Thymus (tissue), 11 donors: ENCODE measurements around the gene PLA2G6. TPM values are rescaled to one million over a fixed set of nuclear protein-coding genes. Genes with fewer than 3 reads are reported as not detected.
A peak's percentile ranks its signal among the peaks of the same experiment; 100 is the strongest.

ENCODE experiments used
- DNase-seq, 9 donors: peaks; one replicate each; pipeline ENCODE4 v3.0.0-alpha.2; 2013; ENCODE audit warnings: low spot score in 9 of 9, low read depth in 6 of 9, missing footprints in 1 of 9
- H3K27ac ChIP-seq, 2 donors: one replicate each; pipeline ENCODE4 v1.5.1; 2013; ENCODE audit warnings: control low read depth in 1 of 2, low read depth in 1 of 2, low read length in 1 of 2, mild to moderate bottlenecking in 1 of 2, moderate library complexity in 1 of 2
- H3K27me3 ChIP-seq, 2 donors: one replicate each; pipeline ENCODE4 v1.5.1; 2013; ENCODE audit warnings: low read length in 1 of 2; ENCODE audit not compliant: control insufficient read depth in 2 of 2, insufficient read depth in 1 of 2
- H3K36me3 ChIP-seq, 2 donors: one replicate each; pipeline ENCODE4 v1.5.1; 2013; ENCODE audit warnings: low read length in 1 of 2, mild to moderate bottlenecking in 1 of 2, moderate library complexity in 1 of 2; ENCODE audit not compliant: control insufficient read depth in 2 of 2, insufficient read depth in 2 of 2
- H3K4me1 ChIP-seq, 2 donors: one replicate each; pipeline ENCODE4 v1.5.1; 2013; ENCODE audit warnings: low read length in 2 of 2; ENCODE audit not compliant: control insufficient read depth in 2 of 2, insufficient read depth in 2 of 2
- H3K4me3 ChIP-seq, 2 donors: one replicate each; pipeline ENCODE4 v1.5.1; 2013; ENCODE audit warnings: low read length in 2 of 2, control low read depth in 1 of 2, mild to moderate bottlenecking in 1 of 2
- H3K9me3 ChIP-seq, 2 donors: one replicate each; pipeline ENCODE4 v1.5.1; 2013; ENCODE audit warnings: low read length in 1 of 2, mild to moderate bottlenecking in 1 of 2; ENCODE audit not compliant: control insufficient read depth in 2 of 2, insufficient read depth in 1 of 2
- WGBS: extraction: QIAGEN DNeasy Blood & Tissue Kit; methylation state at CpG from one replicate; pipeline ENCODE4 v1.1.7; 2013; 5-methylcytosine and 5-hydroxymethylcytosine counted together
- polyA plus RNA-seq: library from polyadenylated mRNA; stranded (reverse); fragments of 200-250 nt; gene quantifications from one replicate; pipeline ENCODE4 v1.2.3, GENCODE V29; 2013
- total RNA-seq: library from RNA; stranded (reverse); fragments of 120-200 nt; gene quantifications from one replicate; pipeline ENCODE4 v1.2.4, GENCODE V29; 2013
- donor health status: healthy.

PLA2G6 gene
- total and polyA plus RNA-seq, 2 donors: 25.6 to 103 TPM

DNA sequence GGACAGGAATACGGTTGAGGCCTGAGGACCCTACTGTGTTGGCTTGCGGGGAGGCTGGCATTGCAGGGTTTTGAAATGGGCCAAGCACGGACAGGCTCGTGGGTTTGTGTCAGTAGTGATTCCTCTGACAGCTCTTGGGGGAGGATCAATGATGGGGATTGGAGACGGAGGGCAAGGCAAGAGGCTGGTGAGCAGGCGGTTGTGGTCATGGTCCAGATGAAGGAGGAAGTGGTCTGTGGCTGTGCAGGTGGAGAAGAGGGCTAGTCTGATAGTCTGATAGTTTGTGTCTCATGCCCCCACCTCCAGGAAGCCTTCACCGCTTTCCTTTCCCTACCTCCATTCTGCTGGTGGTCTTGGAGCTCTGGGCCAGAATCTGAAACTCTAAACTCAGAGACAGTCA is 23.2 kb upstream of the PLA2G6 start:
- Histone ChIP-seq H3K27ac (no peak overlapping the region), H3K4me1 (peaks cover 11 to 30% of the 10 kb centered on the region in 2 donors), H3K27me3 (peaks cover 11 to 49% of the 10 kb centered on the region in 2 donors), H3K4me3 (no peak overlapping the region), H3K9me3 (no peaks in the 10 kb centered on the region), H3K36me3 (no peaks in the 10 kb centered on the region)
- DNase-seq: no peak
- 36% methylated on average over 7 of the region's 7 CpGs for WGBS

DNA sequence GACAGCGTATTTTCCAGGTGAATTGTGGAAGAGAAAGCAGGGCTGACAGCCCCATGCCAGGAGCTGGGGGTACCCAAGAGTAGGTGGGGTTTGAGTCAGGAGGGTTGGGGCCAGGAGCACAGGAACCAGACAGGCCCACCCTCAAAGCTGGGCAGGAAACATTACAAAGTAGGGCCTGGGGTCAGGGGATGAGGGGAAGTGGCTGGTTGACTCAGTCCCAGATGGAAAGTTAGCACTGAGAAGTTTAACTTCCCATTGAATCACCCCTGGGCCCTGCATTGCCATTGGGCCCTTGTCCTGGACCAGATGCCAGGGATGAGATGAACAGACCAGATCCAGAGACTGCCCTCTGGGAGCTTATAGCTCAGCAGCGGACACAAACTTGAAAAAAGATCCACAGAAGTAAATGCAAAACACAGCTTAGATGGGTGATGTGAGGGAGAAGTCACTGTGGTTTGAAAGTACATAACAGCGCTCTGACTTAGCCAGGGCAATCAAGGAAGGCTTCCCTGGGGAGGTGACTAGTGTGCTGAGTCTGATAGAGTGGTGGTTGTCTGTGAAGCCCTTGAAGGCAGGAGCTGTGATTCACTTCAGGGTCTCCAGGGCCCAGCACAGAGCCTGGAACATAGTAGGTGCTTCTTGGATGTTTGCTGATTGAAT is 22.4 kb upstream of the PLA2G6 start:
- peaks cover 11 to 30% of the 10 kb centered on the region in 2 donors for H3K4me1 ChIP-seq
- no peak overlapping the region for H3K27ac ChIP-seq
- DNase-seq: no peak
- H3K36me3 ChIP-seq: no peaks in the 10 kb centered on the region
- over 99% methylated on average over 3 of the region's 3 CpGs for WGBS
- no peak overlapping the region for H3K4me3 ChIP-seq
- H3K9me3 ChIP-seq: no peaks in the 10 kb centered on the region
- H3K27me3 ChIP-seq: peaks cover 11 to 49% of the 10 kb centered on the region in 2 donors

DNA sequence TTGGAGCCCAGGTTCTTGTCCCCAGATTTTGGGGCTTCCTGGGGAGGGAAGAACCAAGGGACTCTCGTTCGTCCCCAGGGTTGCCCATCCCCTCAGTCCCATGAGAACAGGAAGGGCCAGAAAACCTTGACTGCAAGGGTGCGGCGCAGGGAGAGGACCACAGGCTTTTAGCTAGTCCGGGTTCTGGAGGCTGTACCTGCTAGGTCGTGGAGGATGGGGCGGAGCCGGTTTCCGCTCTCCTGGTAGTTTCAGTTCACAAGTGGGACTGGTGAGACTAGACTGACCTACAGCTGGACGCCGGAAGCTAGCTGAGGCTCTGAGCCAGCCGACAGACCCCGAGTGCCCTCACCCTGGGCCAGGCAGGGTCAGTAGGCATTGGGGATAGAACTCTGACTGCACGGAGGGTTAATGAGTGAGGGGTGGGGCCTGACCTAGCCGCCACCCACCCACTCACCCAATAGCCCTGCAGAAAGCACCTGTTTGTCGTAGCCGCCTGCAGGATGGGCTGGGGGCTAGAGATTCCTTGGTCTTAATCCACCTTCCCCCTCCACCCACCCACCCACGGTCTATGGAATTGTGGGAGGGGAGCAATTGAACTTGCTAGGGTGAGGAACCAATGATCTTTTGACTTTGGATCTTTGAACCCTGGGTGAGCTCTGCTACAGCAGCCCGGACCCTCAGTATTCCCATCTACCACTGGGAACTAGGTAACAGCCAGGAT is 21.6 kb upstream of the PLA2G6 start:
- WGBS: 10% methylated on average over 19 of the region's 19 CpGs
- peak in 1 of 9 donors; percentile 49 for DNase-seq
- Histone ChIP-seq H3K4me3 (peak overlapping the region; percentile 48 to 66), H3K4me1 (peaks cover 11 to 30% of the 10 kb centered on the region in 2 donors), H3K27me3 (peaks cover 11 to 49% of the 10 kb centered on the region in 2 donors), H3K36me3 (no peaks in the 10 kb centered on the region), H3K27ac (no peak overlapping the region), H3K9me3 (no peaks in the 10 kb centered on the region)

DNA sequence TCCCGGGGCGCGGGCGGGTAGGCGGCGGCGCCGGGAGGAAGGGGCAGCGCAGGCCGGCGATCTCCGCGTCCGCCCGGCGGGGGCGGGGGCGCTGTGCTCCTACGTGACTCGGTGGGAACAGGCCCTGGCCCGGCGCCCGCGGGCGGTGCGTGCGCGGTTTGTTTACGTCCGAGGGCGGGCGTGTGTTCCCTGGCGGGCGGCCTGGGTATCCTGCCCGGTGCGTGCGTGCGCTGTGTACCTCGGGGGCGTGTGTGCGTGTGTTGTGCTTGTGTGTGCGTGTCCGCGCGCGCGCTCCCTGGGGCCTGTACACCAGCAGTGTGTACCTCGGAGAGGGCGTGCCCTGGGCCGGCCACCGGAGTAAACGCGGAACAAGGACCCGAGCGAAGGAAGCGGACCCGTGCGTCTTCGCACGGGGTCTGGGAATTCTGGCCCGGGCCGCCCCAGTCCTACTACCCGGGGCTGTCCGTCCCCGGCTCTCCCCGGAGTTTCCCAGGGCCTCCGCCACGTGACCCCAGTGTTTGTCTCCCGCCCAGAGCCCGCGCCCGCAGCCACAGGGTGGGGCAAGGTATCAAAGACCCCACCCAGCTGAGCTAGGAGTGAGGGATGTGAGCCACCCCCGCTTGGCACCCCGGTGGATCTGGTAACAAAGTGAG is 20.9 kb upstream of the PLA2G6 start:
- peak in 3 of 9 donors; percentile 13 to 42 (median 28) for DNase-seq
- Histone ChIP-seq H3K9me3 (no peaks in the 10 kb centered on the region), H3K4me1 (peaks cover 11 to 30% of the 10 kb centered on the region in 2 donors), H3K4me3 (peak overlapping the region; percentile 48 to 66), H3K27ac (peak overlapping the region; percentile 2 to 90), H3K36me3 (no peaks in the 10 kb centered on the region), H3K27me3 (peaks cover 11 to 49% of the 10 kb centered on the region in 2 donors)
- under 1% methylated on average over 74 of the region's 74 CpGs for WGBS

DNA sequence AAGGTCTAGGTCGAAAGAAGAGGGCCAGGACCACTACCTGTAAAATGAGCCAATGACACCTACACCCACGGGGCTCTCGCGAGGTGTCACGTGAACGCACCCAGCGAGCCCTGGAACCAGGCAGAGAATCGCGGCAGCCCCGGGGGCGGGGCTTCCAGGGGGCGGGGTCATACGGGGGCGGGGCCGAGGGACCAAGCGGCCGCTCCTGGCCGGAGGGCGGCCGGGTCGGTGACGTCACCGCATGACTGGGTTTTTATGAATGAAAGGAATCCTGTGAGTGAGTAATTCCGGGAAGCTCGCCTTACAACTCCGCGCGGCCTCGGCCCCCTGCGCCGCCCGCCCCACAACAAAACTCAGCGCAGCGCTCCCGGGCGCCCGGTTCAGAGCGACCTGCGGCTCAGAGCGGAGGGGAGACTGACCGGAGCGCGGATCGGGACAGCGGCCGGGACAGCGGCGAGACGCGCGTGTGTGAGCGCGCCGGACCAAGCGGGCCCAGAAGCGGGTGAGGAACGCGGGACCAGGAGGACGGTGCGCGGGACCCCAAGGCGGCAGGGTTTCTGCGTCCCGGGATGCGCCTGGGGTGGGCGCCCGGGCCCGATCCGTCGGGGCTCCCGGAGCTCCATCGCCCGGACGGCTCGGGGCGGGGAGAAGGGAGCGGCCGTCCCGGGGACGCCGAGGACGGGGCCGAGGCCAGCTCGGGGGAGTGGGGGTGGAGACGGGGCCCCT is 20.2 kb upstream of the PLA2G6 start, which contains the start of gene MAFF:
TSS of gene MAFF (plus strand) at position 284 of the 726 bp plus-strand sequence. CDS start 11,860 bp downstream, outside the sequence.
- no peaks in the 10 kb centered on the region for H3K9me3 ChIP-seq
- peaks cover 11 to 49% of the 10 kb centered on the region in 2 donors for H3K27me3 ChIP-seq
- under 1% methylated on average over 85 of the region's 85 CpGs for WGBS
- H3K27ac ChIP-seq: peak within 1 kb of the TSS; percentile 66 to 90
- peak within 1 kb of the TSS; percentile 48 to 66 for H3K4me3 ChIP-seq
- peaks cover 11 to 30% of the 10 kb centered on the region in 2 donors for H3K4me1 ChIP-seq
- no peaks in the 10 kb centered on the region for H3K36me3 ChIP-seq
- DNase-seq: peak in 6 of 9 donors; percentile 54 to 80 (median 64)

DNA sequence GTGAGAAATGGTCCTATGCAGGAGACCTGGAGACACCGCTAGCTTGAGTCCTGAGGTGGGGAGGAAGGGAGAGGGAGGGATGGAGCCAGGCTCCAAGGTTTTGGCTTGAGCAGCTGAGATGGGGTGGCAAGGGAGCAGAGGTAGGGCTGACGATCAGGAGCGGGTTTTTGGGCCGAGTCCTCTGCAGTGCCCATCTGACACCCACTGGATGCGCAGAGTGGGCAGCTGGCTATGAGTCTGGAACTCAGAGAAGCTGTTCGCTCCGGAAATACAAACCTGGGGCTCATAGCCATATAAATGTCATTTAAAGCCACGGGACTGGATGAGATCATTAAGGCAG is 19.7 kb upstream of the PLA2G6 start:
- H3K27me3 ChIP-seq: peaks cover 11 to 49% of the 10 kb centered on the region in 2 donors
- 49% methylated on average over 8 of the region's 8 CpGs for WGBS
- H3K9me3 ChIP-seq: no peaks in the 10 kb centered on the region
- no peaks in the 10 kb centered on the region for H3K36me3 ChIP-seq
- peaks cover 11 to 30% of the 10 kb centered on the region in 2 donors for H3K4me1 ChIP-seq
- no peak for DNase-seq
- peak overlapping the region; percentile 40 to 66 for H3K4me3 ChIP-seq
- peak overlapping the region; percentile 62 to 66 for H3K27ac ChIP-seq

DNA sequence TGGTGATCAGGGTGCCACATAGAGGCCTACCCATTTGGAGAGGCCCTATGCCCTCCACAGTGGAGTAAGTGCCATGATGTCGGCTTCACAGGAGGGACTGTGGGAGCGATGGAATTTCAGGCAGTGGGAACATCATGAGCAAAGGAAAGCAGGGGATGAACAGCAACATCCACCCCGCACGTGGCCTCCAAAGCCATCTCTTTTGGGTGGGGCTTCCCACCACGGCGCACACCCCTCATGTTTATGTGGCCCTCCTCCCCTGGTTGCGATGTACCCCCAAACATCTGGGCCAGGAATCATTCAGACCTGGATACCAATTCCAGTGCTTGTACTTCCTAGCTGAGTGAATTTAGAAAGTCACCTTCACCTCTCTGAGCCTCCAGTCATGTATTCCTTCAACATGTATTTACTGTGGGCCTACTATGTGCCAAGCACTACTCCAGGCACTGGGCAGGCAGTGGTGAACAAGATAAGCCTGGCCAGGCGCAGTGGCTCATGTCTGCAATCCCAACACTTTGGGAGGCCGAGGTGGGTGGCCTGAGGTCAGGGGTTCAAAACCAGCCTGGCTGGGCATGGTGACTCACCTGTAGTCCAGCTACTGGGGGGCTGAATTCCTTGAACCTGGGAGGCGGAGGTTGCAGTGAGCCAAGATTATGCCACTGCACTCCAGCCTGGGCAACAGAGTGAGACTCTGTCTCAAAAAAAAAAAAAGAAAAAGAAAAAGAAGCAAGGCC is 18.4 kb upstream of the PLA2G6 start:
- Histone ChIP-seq H3K27me3 (peaks cover 11 to 44% of the 10 kb centered on the region in 2 donors), H3K4me1 (peaks cover 11 to 29% of the 10 kb centered on the region in 2 donors), H3K4me3 (no peak overlapping the region), H3K36me3 (no peaks in the 10 kb centered on the region), H3K9me3 (no peaks in the 10 kb centered on the region), H3K27ac (no peak overlapping the region)
- WGBS: 95% methylated on average over 10 of the region's 10 CpGs
- DNase-seq: no peak

DNA sequence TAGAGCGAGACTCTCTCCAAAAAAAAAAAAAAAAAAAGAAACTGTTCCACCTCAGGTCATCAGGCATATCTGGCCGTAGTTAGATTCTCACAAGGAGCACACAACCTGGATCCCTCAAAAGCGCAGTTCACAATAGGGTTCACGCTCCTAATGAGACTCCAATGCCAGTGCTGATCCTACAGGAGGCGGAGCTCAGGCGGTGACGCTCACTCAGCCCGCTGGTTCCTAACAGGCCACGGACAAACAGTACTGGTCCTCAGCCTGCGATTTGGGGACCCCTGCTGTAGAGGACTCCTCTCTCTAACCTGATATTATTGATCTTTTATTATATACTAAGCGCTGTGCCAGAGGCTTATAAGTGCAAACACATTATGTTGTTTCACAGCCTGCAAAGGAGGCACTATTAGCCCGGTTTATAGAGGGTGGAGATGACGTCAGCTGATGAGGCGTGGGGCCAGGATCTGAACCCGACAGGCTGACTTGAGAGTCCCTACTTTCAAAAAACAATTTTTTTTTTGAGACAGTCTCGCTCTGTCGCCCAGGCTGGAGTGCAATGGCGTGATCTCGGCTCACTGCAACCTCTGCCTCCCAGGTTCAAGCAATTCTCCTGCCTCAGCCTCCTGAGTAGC is 15.3 kb upstream of the PLA2G6 start:
- 94% methylated on average over 19 of the region's 19 CpGs for WGBS
- DNase-seq: no peak
- H3K27me3 ChIP-seq: peaks cover 1 to 16% of the 10 kb centered on the region in 2 donors
- no peaks in the 10 kb centered on the region for H3K9me3 ChIP-seq
- H3K4me3 ChIP-seq: no peak overlapping the region
- H3K27ac ChIP-seq: no peak overlapping the region
- no peaks in the 10 kb centered on the region for H3K36me3 ChIP-seq
- peaks cover 5 to 14% of the 10 kb centered on the region in 2 donors for H3K4me1 ChIP-seq
